C4-2B (cell line): ENCODE measurements around the gene RNPS1.

ENCODE experiments used
- ZFX ChIP-seq: fragments of 450-650 bp; IDR thresholded peaks from 2 replicates; pipeline ENCODE4 v1.6.1; 2017
- TF ChIP-seq, protein P1 (sequence below): fragments of 450-650 bp; conservative IDR thresholded peaks from 2 replicates; pipeline ENCODE4 v1.5.1; 2017; ENCODE audit warnings: mild to moderate bottlenecking

DNA sequence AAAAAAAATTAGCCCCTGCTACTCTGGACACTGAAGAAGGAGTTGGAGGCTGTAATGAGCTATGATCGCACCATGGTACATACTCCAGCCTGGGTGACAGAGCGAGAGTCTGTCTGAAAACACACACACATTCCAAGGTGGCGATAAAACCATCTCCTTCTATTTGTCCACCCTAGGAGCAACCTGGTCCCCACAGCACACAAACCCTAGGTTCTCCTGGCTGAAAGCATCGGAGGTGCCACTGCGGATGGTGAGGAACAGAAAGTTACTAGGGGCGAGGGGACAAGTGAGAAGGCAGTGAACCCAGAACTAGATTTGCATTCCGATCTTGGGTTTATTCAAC lies 15.1 kb downstream of the RNPS1 start:
- TF ChIP-seq, protein P1, sequence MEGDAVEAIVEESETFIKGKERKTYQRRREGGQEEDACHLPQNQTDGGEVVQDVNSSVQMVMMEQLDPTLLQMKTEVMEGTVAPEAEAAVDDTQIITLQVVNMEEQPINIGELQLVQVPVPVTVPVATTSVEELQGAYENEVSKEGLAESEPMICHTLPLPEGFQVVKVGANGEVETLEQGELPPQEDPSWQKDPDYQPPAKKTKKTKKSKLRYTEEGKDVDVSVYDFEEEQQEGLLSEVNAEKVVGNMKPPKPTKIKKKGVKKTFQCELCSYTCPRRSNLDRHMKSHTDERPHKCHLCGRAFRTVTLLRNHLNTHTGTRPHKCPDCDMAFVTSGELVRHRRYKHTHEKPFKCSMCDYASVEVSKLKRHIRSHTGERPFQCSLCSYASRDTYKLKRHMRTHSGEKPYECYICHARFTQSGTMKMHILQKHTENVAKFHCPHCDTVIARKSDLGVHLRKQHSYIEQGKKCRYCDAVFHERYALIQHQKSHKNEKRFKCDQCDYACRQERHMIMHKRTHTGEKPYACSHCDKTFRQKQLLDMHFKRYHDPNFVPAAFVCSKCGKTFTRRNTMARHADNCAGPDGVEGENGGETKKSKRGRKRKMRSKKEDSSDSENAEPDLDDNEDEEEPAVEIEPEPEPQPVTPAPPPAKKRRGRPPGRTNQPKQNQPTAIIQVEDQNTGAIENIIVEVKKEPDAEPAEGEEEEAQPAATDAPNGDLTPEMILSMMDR: no peak
- no peak for TF ChIP-seq ZFX
